Measurements from ENCODE around the gene OPRD1.
A peak's percentile ranks its signal among the peaks of the same experiment; 100 is the strongest.
"Not testable (repeated sequence)": the region's sequence is repeated elsewhere in the genome, so short reads cannot be mapped to it uniquely, and the experiment has no call there.

The OPRD1 gene

DNA sequence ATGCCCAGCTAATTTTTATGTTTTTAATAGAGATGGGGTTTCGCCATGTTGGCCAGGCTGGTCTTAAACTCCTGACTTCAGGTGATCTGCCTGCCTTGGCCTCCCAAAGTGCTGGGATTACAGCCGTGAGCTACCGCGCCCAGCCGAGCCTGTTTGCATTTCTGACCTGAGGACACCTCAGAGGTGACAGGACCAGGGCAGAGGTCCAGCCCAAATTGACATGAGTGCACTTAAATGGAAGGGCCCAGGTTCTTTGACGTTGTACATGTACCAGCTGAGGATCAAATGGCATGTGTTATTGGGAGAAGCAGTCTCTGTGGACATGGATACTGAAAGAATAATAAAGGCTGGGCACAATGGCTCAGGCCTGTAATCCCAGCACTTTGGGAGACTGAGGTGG is 35.2 kb downstream of the OPRD1 start:
- DNase-seq (ENCODE audit: low read depth), result not testable (repeated sequence)

DNA sequence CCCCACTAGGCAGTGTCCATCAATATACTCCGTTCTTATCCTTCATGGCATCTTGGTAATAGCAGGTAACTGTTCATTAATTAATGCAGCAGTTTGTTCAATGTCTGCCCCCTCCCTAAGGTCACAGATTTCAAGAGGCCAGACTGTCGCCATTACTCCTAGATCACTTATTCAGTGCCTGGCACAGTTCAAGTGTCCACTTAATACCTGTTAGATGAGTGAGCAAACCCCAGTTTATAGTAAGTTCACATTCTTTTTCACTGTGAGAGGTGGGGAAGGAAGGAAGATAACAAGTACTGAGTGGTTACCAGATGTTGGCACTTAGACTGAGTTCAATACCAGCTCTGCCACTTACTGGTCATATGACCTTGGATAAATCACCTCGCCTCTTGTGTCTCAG is 36.4 kb downstream of the OPRD1 start:
- DNase-seq (ENCODE audit: low read depth), result no peak

DNA sequence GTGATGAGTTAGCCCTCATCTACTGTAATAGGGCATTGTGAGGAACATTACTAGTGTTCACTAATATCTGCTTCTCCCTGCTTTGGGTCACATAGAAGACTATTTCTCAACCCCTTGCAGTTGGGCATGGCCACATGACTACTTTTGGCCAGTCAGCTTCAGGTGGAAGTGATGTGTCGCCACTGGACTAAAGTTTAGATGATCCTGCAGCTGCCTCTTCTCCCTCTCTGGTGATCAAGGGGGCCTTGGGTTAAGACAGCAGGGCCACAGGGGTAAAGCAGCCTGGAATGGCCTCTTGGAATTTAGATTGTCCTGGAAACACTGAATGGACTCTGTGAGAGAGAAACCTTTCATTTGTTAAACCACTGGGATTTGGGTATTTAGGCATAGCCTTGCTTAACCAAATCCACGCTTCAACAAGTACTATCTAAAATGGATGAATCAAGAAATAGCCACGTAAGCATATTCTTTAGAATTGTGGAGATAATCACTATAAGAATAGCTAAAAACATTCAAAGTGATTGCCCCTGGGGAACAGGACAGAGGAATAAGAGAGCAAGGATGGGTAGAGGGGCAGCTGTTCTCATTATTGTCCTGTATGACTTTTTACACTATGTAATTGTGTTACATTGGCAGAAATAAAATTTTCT is 41.2 kb downstream of the OPRD1 start:
- no peak for DNase-seq (ENCODE audit: low read depth)

DNA sequence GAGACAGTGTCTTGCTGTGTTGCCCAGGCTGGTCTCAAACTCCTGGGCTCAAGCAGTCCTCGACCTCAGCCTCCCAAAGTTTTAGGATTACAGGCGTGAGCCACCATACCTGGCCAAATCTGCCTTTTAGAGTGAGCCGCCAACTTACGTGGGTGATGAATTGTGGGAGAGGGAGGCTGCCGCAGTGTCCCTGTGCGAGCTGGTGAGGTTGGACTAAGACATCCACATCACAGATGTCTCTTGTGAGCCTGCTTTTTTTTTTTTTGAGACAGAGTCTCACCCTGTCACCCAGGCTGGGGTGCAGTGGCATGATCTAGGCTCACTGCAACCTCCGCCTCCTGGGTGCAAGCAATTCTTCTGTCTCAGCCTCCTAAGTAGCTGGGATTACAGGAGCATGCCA is 42.4 kb downstream of the OPRD1 start:
- DNase-seq (ENCODE audit: low read depth), result not testable (repeated sequence)

DNA sequence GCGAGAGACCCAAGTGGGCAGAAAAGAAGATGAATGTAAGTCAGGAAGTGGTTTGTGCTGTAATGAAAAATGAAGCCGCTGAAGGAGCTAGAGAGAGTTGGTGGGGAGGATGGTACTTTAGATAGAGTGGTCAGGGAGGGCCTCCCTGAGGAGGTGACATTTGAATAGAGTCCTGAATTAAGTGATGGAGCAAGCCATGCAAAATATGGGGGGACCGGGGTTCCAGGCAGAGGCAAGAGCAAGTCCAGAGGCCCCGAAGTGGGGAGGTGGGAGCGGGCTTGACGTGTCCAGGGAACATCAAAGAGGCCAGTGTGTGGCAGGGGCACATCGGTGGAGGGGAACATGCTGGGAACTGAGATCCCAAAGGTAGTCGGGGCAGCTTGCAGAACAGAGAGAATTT is 43.1 kb downstream of the OPRD1 start:
- no peak for DNase-seq (ENCODE audit: low read depth)

DNA sequence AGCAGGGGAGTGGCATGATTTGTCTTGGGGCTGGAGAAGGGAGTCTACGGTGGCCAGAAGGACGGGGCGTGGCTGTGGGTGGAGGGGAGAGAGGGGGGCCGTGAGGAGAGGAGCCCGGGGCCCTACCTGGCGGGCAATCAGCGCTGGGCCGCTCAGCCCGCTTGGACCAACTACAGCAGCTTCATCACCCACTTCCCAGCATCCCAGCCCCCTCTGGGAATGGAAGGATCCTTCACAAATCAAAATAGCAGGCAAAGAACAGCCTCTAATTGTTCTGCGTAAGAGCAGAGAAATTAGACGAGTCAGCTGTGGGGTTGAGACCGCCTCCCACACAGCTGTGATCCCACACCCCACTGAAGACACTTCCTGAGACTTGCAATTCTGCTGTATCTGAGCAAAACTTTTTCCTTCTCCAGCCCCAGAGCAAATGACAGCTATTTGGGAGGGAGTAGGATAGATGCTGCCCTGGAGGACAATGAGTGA is 43.5 kb downstream of the OPRD1 start:
- no peak for DNase-seq (ENCODE audit: low read depth)

DNA sequence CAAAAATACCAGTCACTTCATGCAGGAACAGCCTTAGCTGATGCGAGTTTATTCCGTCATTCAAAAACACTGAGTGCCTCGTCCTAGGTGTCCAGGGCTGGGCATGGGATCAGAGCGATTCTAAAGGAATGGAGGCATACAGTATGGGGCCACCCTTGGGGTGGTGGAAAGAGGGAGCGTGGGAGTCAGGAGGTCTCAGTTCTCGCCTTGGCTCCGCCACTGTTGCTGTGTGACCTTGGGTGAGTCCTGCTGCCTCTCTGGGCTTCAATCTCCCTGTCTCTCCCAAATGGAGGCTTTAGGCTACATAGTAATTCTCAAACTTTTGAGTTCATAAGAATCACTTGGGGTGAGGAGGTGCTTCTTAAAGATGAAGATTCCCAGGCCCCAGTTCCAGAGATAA is 44.0 kb downstream of the OPRD1 start:
- no peak for DNase-seq (ENCODE audit: low read depth)

DNA sequence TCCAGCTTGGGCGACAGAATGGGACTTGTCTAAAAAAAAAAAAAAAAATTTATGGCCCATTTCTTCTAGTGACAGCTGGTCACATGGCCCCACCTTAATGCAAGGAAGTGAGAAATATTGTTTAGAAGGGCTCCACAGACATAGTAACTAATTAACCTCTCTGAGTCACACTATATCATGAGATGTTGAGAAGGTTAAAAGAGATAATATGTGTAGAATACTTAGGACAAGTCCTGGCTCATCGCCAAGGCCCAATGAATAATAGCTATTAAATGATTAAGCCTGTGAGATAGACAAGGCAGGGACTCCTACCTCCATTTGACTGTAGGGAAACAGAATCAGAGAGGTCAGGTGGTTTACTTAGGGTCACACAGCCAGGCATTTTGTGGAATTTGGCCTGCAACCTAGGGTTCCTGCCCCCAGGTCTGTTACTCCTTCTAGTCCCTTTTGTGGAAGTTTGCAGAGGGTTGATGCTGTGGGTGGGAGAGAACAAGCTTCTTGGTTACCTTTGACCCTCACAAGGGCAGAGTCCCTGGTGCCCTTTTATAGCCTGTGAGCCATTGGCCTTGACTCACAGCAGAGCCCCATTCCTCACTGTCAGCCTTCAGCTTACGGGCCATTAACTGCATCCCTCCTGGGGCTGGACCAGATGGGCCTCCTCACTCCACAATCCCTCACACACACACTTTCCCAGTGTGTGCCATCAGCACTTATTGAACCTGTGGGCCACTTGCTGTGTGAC is 48.5 kb downstream of the OPRD1 start:
- no peak for DNase-seq (ENCODE audit: low read depth)

DNA sequence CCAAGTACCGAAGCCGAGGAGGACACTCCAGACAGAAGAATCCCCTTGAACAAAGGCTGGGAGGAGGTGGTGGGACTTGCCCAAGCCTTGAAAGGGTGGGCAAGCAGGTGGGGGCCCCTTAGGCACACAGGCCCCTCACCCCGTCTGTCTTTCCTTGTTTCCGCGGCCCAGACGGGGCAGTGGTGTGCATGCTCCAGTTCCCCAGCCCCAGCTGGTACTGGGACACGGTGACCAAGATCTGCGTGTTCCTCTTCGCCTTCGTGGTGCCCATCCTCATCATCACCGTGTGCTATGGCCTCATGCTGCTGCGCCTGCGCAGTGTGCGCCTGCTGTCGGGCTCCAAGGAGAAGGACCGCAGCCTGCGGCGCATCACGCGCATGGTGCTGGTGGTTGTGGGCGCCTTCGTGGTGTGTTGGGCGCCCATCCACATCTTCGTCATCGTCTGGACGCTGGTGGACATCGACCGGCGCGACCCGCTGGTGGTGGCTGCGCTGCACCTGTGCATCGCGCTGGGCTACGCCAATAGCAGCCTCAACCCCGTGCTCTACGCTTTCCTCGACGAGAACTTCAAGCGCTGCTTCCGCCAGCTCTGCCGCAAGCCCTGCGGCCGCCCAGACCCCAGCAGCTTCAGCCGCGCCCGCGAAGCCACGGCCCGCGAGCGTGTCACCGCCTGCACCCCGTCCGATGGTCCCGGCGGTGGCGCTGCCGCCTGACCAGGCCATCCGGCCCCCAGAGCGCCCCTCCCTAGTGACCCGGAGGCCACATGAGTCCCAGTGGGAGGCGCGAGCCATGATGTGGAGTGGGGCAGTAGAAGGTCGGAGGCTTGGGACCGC is 50.8 kb downstream of the OPRD1 start:
- DNase-seq (ENCODE audit: low read depth), result no peak

DNA sequence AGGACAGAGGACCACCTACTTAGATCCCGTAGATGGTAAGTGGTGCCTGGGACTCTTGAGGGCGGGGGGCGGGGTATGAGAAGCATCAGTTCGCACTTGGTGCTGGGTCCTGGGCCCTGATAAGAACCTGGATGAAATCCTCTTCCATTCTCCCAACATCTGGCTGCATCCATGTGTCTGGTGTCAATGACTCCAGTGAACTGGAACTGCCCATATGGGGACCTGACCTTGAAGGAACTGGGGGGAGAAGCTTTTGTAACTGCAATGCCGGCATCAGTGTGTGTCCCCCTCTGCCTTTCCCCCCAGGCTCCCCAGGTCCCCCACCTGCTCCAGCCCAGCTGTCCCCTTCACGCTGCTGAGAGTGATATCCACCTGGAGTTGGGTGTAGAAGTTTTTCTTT is 52.7 kb downstream of the OPRD1 start:
- no peak for DNase-seq (ENCODE audit: low read depth)

DNA sequence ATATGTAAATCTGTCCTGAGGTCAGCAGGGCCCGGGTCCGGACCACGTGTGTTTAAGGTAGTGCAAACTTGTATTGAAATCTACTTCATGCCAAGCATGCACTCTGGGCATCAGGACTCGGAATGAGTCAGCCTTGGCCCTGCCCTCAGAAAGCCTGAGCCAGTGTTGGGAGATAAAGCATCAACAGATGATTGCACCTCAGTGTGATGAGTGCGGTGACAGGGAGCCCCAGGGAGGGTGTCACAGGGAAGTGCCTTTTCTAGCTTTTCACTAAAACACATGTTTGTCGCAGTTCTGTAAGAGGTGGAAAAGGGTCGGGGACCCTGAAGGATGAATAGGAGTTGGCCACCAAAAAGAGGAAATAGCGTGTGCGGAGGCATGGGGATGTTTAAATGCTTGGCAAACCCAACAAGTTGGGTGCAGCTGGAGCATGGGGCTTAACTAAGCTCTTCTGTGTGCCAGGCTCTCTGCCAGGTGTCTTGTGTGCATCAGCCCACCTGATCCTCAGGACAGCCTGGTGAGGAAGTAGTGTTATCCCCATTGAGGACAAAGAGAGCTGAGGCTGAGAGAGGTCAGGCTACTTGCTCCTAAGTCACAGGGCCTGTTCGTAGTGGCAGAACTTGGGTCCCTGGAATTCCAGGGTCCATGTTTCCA is 54.2 kb downstream of the OPRD1 start:
- DNase-seq (ENCODE audit: low read depth), result no peak

DNA sequence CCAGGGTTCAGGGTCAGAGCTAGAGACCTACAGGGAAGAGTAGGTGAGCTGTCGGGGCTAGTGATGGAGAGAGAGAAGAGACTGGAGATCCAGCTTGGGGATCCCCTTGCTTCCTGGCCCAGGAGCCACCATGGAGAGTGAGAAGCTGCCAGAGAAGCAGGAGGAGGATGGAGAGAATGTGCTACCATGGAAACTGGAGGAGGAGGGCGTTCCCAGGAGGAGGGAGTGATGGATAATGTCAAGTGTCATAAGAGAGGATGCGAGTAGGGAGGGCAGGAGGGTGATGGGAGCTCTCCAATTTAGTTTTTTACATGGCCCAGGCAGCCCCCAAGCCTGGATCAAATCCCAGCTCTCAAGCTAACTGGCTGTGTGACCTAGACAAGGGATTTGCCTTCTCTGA is 55.9 kb downstream of the OPRD1 start:
- DNase-seq (ENCODE audit: low read depth), result no peak

DNA sequence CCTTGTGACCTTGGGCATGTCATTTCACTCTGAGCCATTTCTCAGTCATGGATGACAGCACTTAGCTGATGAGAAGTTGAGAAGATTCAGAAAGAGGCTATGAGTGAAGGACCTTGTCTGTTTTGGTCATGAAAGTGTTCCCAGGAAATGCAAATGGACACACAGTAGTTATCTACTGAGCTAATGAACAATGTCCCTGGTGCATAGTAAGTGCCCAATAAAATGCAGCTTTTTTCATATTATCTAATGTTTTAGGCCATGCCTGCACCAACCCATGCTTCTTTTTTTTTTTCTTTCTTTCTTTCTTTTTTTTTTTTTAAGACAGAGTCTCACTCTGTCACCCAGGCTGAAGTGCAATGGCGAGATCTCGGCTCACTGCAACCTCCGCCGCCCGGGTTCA is 58.0 kb downstream of the OPRD1 start:
- DNase-seq (ENCODE audit: low read depth), result no peak

DNA sequence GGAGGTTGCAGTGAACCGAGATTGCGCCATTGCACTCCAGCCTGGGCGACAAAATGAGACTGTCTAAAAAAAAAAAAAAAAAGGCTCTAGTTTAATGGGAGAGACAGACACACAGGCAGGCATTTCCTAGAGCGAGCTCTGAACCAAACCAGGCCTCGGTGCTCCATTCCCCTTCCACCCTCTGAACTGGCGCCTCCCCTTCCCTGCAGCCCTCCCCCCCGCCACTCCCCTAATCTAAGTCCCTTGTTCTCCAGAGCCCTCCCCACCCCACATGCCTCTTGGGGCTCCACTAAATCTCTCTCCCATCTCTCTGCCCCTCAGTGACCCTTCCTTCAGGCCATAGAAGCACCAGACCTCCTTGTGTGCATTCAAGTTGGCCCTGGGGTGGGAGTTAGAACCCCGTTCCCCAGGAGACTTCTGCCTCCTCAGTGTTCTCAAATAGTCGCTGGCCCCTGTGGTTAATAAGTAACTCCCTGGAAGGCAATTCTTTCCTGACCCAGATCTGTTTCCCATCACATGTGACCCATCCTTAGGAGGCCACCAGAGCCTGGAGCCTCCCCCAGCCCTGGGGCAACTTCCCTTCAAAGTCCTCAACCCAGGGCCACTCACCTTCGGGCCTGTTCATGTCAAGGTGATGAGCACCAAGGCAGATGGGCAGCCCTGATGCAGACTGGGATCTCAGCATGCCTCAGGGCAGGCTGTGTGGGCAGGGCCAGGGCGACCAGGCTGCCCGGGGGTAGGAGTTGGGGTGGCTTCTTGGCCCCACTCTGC is 59.8 kb downstream of the OPRD1 start:
- DNase-seq (ENCODE audit: low read depth), result no peak

DNA sequence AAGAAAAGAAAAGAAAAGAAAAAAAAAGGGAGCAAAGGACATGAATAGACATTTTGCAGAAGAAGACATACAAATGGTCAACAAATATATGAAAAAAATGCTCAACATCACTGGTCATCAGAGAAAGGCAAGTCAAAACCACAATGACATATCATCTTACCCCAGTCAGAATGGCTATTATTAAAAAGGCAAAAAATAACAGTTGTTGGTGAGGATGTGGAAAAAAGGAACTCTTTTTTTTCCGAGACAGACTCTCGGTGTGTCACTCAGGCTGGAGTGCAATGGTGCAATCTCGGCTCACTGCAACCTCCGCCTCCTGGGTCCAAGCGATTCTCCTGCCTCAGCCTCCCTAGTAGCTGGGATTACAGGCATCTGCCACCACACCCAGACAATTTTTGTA is 63.2 kb downstream of the OPRD1 start:
- not testable (repeated sequence) for DNase-seq (ENCODE audit: low read depth)

DNA sequence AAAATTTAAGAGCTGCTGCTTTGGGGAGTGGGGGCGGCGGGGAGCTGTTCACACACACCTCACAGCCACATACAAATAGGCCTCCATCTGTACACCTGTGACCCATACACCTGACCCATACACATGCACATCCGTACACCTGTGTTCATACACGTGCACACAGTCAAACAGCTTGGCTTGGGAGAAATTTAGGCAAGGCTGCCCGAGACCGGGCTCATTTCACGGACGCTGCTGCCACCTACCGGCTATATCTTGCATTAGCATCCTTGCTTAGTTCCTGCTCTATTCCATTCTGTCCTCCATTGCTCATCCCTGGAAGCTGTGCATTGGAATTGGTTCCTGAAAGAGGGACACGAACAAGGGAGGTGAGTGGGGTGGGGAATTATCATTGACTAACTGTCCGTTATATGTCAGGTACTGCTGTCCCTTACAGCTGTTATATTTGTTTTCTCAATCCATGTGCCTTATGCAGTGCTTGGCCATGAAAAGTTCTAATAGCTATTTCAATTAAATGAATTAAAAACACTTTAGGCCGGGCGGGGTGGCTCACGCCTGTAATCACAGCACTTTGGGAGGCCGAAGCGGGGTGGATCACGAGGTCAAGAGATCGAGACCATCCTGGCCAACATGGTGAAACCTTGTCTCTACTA is 65.3 kb downstream of the OPRD1 start:
- DNase-seq (ENCODE audit: low read depth), result peak; percentile 41

DNA sequence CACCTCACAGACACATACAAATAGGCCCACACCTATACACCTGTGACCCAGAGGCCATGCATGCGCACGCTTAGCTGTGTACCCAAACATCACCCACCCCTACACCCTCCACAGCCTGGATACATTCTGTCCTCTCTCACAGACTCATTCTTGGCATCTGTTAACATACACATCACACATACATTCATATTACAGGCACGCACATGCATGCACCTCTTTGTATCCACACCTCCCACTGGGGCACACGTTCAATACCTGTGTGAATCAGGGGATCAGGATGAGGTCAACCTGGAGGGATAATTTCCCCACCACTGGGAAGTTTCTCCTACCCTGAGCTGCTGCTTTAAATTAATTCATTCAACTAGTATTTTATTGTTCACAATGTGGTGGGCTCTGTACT is 66.8 kb downstream of the OPRD1 start:
- DNase-seq (ENCODE audit: low read depth), result no peak

DNA sequence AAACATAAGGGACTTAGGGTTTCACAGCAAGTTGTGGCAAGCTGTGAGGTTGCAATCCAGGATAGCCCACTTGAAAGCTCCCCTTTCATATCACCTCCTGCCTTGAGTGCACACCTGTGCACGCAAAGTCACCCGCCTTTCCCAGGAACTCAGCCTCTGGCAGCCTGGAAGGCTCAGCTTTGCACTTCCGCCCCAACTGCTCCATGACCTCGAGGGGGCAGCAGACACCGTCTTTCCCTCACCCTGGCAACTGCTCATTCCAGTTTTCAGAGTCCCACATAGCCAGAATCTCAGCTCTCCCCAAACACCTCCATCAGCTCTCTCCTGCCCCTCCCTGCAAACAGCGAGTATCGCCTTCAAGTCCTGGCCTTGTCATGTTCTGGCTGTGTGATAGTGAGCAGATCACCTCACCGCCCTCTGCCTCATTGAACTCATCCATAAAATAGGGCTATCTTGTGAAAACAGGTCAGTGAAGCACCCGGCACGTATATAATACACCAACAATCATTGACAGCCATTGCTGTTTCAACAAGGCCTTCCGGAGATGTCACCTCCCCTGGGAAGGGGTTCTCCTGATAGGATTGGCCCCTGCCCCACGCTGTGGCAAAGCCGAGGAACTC is 70.1 kb downstream of the OPRD1 start:
- DNase-seq (ENCODE audit: low read depth), result peak; percentile 51

DNA sequence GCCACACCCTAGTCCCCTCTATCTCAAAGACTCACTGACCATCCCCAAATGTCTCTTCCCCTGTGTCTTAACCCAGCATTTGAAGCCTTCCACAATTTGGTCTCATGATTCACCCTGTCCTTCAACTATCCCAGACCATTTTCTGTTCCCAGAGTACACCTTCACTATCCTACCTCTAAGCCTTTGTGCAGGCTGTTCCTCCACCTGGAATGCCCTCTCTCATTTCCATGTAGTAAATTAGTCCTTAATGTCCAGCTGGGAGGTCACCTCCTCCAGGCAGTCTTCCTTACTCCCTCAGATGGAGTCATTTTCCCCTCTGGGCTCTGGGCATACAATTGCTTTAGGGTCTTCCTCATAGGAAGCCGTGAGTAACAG is 71.3 kb downstream of the OPRD1 start:
- DNase-seq (ENCODE audit: low read depth), result no peak

DNA sequence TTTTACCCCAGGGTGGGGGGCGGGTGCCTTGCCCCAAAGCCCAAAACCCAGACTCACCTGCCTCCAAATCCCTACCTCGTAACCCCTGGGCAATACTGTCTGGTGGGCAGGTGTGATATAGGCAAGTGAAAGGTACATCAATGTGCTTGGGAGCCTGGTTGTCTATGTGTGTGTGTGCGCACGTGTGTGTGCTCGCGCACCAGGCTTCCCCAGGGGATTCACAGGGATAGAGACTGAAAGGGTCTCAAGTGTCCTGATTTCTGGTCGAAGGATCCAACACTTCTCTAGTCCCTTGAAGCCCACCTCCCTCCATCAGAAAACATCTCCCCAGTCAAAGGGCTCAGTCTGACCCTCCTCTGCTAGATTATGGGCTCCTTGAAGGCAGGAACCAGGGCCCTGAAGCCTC is 73.5 kb downstream of the OPRD1 start:
- no peak for DNase-seq (ENCODE audit: low read depth)
